SK-N-SH (cell line): Measurements from ENCODE around the gene LFNG.

Experiments used
- EP300 ChIP-seq, 2 experiments: IDR thresholded peaks; 2 replicates each; pipeline versions ENCODE4 v1.4.0 to v1.6.1; 2012; ENCODE audit warnings: borderline replicate concordance in 1 of 2, low read depth in 1 of 2, low read length in 1 of 2
- FOXM1 ChIP-seq: IDR thresholded peaks from 2 replicates; pipeline ENCODE4 v1.4.0; 2012; ENCODE audit warnings: low read depth, mild to moderate bottlenecking
- GABPA ChIP-seq: IDR thresholded peaks from 2 replicates; pipeline ENCODE4 v1.4.0; 2012; ENCODE audit warnings: low read depth, mild to moderate bottlenecking
- POLR2AphosphoS5 ChIP-seq: IDR thresholded peaks from 2 replicates; pipeline ENCODE4 v1.6.1; 2012; ENCODE audit warnings: low read depth, low read length
- RXRA ChIP-seq: IDR thresholded peaks from 2 replicates; pipeline ENCODE4 v1.4.0; 2012; ENCODE audit warnings: low read depth, mild to moderate bottlenecking, borderline replicate concordance
- TCF12 ChIP-seq: IDR thresholded peaks from 2 replicates; pipeline ENCODE4 v1.4.0; 2012
- TEAD4 ChIP-seq: IDR thresholded peaks from 2 replicates; pipeline ENCODE4 v1.4.0; 2012; ENCODE audit warnings: mild to moderate bottlenecking, borderline replicate concordance; ENCODE audit not compliant: insufficient read depth
- TF ChIP-seq, protein P1 (sequence below): fragments of 150-350 bp; IDR thresholded peaks from 2 replicates; pipeline ENCODE4 v1.6.1; 2017; ENCODE audit warnings: antibody characterized with exemption, low read length, low read depth, borderline replicate concordance
- TF ChIP-seq, protein P2 (sequence below): fragments of 200-600 bp; sonication (generic); IDR thresholded peaks from 2 replicates; pipeline ENCODE4 v1.6.1; 2017; ENCODE audit warnings: antibody characterized with exemption, mild to moderate bottlenecking, moderate library complexity

- TF ChIP-seq EP300 (IDR thresholded peaks at IDR 0.05; ENCODE audit: borderline replicate concordance in 1 of 2, low read depth in 1 of 2, low read length in 1 of 2) (no peak), GABPA (no peak), FOXM1 (no peak), TCF12 (no peak), RXRA (no peak), POLR2AphosphoS5 (no peak), TEAD4 (no peak)
- TF ChIP-seq, protein P1, sequence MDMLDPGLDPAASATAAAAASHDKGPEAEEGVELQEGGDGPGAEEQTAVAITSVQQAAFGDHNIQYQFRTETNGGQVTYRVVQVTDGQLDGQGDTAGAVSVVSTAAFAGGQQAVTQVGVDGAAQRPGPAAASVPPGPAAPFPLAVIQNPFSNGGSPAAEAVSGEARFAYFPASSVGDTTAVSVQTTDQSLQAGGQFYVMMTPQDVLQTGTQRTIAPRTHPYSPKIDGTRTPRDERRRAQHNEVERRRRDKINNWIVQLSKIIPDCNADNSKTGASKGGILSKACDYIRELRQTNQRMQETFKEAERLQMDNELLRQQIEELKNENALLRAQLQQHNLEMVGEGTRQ: no peak
- TF ChIP-seq, protein P2, sequence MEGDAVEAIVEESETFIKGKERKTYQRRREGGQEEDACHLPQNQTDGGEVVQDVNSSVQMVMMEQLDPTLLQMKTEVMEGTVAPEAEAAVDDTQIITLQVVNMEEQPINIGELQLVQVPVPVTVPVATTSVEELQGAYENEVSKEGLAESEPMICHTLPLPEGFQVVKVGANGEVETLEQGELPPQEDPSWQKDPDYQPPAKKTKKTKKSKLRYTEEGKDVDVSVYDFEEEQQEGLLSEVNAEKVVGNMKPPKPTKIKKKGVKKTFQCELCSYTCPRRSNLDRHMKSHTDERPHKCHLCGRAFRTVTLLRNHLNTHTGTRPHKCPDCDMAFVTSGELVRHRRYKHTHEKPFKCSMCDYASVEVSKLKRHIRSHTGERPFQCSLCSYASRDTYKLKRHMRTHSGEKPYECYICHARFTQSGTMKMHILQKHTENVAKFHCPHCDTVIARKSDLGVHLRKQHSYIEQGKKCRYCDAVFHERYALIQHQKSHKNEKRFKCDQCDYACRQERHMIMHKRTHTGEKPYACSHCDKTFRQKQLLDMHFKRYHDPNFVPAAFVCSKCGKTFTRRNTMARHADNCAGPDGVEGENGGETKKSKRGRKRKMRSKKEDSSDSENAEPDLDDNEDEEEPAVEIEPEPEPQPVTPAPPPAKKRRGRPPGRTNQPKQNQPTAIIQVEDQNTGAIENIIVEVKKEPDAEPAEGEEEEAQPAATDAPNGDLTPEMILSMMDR: peak; percentile 91
Observed at GRCh38 chr7:2477447-2478398, 41.9 kb upstream of the LFNG start.
